DOHH2 (cell line): ENCODE data around the gene ANGPTL7.

Experiments
- EZH2phosphoT487 ChIP-seq: fragments of 200-600 bp; sonication (generic); IDR thresholded peaks from 2 replicates; pipeline ENCODE4 v1.6.1; 2017; ENCODE audit warnings: borderline replicate concordance, mild to moderate bottlenecking, antibody characterized with exemption, low read length, moderate library complexity, mixed read lengths
- TF ChIP-seq, protein P1 (sequence below): fragments of 200-600 bp; sonication (generic); IDR thresholded peaks from one replicate; pipeline ENCODE4 v1.5.1; 2014; ENCODE audit warnings: antibody characterized with exemption, mild to moderate bottlenecking, low read depth, low read length; ENCODE audit not compliant: poor library complexity, severe bottlenecking

DNA sequence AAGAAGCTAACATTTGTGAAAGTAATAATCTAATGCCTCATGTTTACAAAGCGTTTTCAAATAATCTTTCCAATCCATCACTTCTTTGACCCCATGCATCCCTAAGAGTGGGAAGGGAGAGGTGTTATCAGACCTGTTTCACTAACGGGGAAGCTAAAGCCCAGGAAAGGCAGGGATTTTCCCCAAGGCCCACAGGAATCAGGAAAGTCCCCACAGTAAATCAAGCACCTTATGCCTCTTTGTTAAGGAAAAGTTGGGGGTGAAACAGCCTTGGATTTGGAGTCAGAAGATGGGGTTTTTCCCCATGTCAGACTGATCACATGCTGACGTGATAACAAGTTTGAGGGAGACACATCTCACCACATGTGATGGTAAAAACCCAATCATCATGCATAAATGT is 20.0 kb upstream of the ANGPTL7 start:
- TF ChIP-seq, protein P1, sequence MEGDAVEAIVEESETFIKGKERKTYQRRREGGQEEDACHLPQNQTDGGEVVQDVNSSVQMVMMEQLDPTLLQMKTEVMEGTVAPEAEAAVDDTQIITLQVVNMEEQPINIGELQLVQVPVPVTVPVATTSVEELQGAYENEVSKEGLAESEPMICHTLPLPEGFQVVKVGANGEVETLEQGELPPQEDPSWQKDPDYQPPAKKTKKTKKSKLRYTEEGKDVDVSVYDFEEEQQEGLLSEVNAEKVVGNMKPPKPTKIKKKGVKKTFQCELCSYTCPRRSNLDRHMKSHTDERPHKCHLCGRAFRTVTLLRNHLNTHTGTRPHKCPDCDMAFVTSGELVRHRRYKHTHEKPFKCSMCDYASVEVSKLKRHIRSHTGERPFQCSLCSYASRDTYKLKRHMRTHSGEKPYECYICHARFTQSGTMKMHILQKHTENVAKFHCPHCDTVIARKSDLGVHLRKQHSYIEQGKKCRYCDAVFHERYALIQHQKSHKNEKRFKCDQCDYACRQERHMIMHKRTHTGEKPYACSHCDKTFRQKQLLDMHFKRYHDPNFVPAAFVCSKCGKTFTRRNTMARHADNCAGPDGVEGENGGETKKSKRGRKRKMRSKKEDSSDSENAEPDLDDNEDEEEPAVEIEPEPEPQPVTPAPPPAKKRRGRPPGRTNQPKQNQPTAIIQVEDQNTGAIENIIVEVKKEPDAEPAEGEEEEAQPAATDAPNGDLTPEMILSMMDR, result no peak
- no peak for TF ChIP-seq EZH2phosphoT487
